Measurements from ENCODE around the gene MYADM. TPM values are rescaled to one million over a fixed set of nuclear protein-coding genes. Genes with fewer than 3 reads are reported as not detected.

Gene MYADM
- total RNA-seq, 2 donors from 2014 or later: 360 to 372 TPM

DNA sequence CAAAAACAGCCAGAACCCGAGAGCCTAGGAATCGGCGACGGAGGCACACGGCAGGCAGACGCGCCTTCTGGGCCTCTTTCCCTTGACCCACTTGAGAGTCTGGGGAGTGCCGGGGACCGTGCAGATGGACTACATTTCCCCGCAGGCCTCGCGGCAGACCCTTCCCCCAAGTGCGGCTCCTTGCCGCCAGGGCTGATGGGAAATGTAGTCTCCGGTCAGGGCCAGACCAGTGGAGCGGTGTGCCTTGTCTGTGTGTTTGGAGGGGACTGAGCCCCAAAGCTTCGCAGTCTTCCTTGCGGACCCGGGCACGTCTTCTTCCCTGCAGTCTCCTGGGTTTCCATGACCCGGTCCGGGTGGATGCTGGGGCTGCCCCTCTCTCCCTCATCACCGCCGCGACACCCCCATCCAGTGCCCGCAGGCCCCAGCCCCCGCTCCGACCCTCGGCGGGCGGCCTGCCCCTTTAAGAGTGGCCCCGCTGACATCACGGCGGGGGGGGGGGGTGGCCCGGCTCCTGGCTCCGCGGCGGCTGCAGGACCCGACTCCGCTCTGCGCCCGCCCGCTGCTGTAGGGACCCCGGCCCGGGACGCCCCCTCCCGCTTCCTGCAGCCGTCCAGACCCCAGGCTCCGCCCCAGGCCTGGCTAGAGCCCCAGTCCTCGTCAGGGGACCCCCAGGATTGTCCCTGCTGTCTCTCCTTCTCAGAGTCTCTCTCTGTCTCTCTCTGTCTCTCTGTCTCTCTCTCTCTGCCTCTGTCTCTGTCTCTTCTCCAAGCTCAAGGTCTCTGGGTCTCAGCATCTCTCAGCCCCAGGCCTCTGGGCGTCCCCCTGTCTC is 40.6 kb downstream of the MYADM start:
- DNase-seq (ENCODE audit: low spot score): peak; percentile 83
- intact Hi-C loops (cut with DNase I): no loop called here

DNA sequence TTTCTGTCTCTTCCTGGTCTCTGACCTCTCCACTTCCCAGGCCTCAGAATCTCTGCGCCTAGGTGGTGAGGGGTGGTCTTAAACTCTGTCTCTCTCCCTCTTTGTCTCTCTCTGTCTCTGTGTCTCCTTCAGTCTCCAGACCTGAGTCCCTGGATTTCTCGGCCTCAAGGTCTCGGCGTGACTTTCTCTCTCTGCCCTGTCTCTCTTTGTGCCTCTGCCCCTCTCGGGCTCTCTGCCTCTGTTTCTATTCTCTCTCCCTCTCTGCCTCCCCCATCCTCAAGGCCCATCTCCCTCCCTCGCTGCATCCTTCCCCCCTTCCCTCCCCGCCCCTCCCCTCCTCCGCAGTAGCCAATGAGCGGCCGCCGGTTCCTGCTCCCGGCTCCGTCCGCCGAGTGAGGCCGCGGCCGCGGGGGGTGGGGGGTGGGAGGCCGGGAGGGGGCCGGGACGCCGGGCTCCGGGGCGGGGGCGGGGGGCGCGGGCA is 41.3 kb downstream of the MYADM start, which contains the start of gene CACNG7:
TSS of gene CACNG7 (plus strand) at position 344 of the 481 bp plus-strand sequence. CDS start 3,554 bp downstream, outside the sequence.
- intact Hi-C loops (cut with DNase I): no loop called here

DNA sequence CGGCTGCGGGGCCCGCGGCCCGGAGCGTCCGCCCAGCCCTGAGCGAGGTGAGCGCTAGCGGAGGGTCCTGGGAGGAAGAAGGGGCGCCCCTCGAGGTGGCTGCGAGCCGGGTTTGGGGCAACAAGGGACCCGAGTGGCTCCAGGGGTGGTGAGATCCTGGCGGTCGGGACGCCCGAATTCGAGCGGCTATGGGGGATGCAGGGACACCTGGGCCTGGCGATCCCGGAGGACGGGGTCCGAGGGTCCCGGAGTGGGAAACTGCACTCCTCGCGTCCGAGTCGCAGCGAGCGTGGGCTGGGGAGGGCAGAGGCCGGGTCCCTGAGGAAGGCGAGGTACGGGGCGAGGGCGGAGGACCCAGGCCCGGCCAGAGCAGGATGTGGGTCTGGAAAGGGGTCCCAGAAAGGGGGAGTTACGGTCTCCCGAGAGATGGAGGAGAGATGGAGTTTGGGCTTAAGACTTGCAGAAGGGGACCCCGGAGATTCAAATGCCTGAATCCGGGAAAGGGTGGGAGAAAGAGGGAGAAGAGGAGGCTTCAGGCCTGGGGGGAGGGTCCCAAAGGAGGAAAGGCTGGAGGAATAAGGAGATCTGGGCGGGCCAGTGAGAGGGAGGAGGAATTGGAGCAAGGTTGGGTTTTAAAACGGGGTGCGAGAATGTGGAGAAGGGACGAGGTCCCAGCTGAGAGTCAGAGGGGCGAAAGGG is 41.9 kb downstream of the MYADM start:
- intact Hi-C loops (cut with DNase I): loop anchor here in 1 of 2 donors (10.0 kb wide), 1 partner anchor 245 kb away; the partner anchor contains the start of gene LENG1
- no peak for DNase-seq (ENCODE audit: low spot score)

More for the DNA sequence above, 41.3 kb downstream of the MYADM start, which contains the start of gene CACNG7:
- no peak for DNase-seq (ENCODE audit: low spot score)

GRCh38 chr19:53910170-53910518 is 42.5 kb downstream of the MYADM start:
- intact Hi-C loops (cut with DNase I): loop anchor here in 1 of 2 donors (10.0 kb wide), 1 partner anchor 245 kb away; the partner anchor contains the start of gene LENG1
- no peak for DNase-seq (ENCODE audit: low spot score)

GRCh38 chr19:53912653-53913052 is 45.0 kb downstream of the MYADM start:
- DNase-seq (ENCODE audit: low spot score): no peak
- intact Hi-C loops (cut with DNase I): loop anchor here in 1 of 2 donors (10.0 kb wide), 1 partner anchor 242 kb away; the partner anchor contains the start of gene LENG1

DNA sequence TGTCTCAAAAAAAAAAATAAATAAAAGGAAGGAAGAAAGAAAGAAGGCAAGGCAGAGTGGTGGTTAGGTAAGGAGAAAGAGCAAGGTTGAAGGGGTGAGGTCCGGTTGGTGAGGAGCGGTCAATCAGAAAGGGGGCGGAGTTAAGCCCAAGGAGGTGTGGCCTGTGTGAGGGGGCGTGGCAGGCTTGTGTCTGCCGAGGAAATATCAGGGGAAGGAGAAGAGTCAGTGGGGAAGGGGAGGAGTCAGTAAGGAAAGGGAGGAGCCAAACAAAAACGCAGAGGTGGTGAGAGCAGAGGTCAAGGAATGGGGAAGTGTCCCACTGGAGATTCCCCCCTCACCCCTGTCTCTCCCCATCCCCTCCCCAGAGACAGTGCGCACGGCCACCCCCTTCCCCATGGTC is 47.3 kb downstream of the MYADM start:
- no peak for DNase-seq (ENCODE audit: low spot score)
- intact Hi-C loops (cut with DNase I): loop anchor here in 1 of 2 donors (10.0 kb wide), 1 partner anchor 240 kb away; the partner anchor contains the start of gene LENG1

DNA sequence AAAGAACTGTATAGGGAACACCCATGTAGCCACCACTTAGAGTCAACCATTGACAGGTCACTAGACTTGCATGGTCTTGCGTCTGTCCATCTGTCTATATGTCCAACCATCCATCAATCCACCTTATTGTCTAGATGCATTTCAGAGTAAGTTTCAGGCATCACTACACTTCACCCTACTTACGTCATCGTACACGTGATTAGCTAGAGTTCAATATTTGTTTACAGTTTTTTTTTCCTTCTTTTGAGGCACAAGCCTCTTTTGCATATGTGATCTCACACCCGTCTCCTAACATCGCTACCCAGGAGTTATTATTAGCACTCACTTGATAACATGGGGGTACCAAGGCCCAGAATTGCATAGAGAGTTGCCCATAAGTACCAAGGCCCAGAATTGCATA is 48.3 kb downstream of the MYADM start:
- DNase-seq (ENCODE audit: low spot score): no peak
- intact Hi-C loops (cut with DNase I): loop anchor here in 1 of 2 donors (10.0 kb wide), 1 partner anchor 239 kb away; the partner anchor contains the start of gene LENG1

DNA sequence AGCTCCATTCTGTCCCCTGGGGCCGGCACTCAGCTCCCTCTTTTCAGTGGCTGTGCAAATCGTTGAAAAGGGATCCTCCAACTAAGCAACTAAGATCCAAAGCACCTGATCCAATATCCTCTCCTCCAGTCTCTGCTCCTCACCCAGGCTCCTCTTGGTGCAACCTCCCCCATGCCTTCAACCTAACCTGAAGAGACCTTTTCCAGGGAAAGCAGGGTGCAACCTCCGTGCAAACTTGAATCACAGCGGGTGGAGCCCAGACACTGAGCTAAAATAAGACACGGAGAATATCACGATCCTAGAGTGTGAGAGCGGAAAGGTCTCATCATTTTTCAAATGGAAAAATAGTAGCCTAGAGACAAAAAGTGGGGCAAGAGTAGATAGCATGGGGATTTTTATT is 49.7 kb downstream of the MYADM start:
- intact Hi-C loops (cut with DNase I): loop anchor here in 1 of 2 donors (10.0 kb wide), 1 partner anchor 237 kb away; the partner anchor contains the start of gene LENG1
- no peak for DNase-seq (ENCODE audit: low spot score)

Other genes starting within 250 kb of the MYADM start
- gene DPRX, start 235.9 kb upstream of the MYADM start, total RNA-seq: not detected
- gene NLRP12, start 43.6 kb upstream of the MYADM start, total RNA-seq: 1 to 10 TPM; 1.8 to 2.0 TPM
- gene PRKCG, start 14.3 kb downstream of the MYADM start, total RNA-seq: under 1 TPM in 1 of 2 donors, not detected in 1; 0.48 TPM
- not detected for gene CACNG7, start 41.4 kb downstream of the MYADM start, total RNA-seq
- under 1 TPM; 0.05 to 0.09 TPM for gene CACNG8, start 95.1 kb downstream of the MYADM start, total RNA-seq
- not detected for gene CACNG6, start 123.8 kb downstream of the MYADM start, total RNA-seq
- under 1 TPM in 1 of 2 donors, not detected in 1; 0.60 TPM for gene VSTM1, start 196.0 kb downstream of the MYADM start, total RNA-seq
- not detected for gene TARM1, start 213.5 kb downstream of the MYADM start, total RNA-seq
- gene OSCAR, start 232.9 kb downstream of the MYADM start, total RNA-seq: 1 to 10 TPM; 3.9 to 5.0 TPM
- 100 to 1,000 TPM in 1 of 2 donors, 10 to 100 TPM in 1; 59.3 to 105 TPM for gene NDUFA3, start 235.0 kb downstream of the MYADM start, total RNA-seq
- gene TFPT, start 247.8 kb downstream of the MYADM start, total RNA-seq: 10 to 100 TPM; 13.3 to 14.8 TPM
- 10 to 100 TPM; 33.6 to 37.6 TPM for gene PRPF31, start 247.9 kb downstream of the MYADM start, total RNA-seq

All from posterior vena cava (tissue), 2 donors.